Measurements from ENCODE around the gene KRTAP19-4.
"Not testable (repeated sequence)": the region's sequence is repeated elsewhere in the genome, so short reads cannot be mapped to it uniquely, and the experiment has no call there.

The KRTAP19-4 gene

GRCh38 chr21:30497065-30497464 lies at the start of gene KRTAP19-4:
TSS of gene KRTAP19-4 (minus strand) at chr21:30497165. CDS start at chr21:30497110, 55 bp downstream.
- TF ChIP-seq CTCF (IDR thresholded peaks at IDR 0.05; ENCODE audit: control insufficient read depth, insufficient read depth, low read depth, low read length, missing control alignments): no peak
- H3K4me3 ChIP-seq (ENCODE audit: control insufficient read depth, low read depth, low read length): no peak within 1 kb of the TSS
- no peak for DNase-seq (ENCODE audit: low read depth)

- H3K4me3 ChIP-seq (ENCODE audit: control insufficient read depth, low read depth, low read length): no peak within 1 kb of the TSS
- no peak for TF ChIP-seq CTCF (IDR thresholded peaks at IDR 0.05; ENCODE audit: control insufficient read depth, insufficient read depth, low read depth, low read length, missing control alignments)
- no peak for DNase-seq (ENCODE audit: low read depth)
Measured at GRCh38 chr21:30541764-30542163, 44.8 kb upstream of the KRTAP19-4 start, which contains the start of gene KRTAP19-6. TSS of gene KRTAP19-6 (minus strand) at chr21:30541864. CDS start at chr21:30541833, 31 bp downstream.

- H3K4me3 ChIP-seq (ENCODE audit: control insufficient read depth, low read depth, low read length): no peak overlapping the region
- DNase-seq (ENCODE audit: low read depth): no peak
- TF ChIP-seq CTCF (IDR thresholded peaks at IDR 0.05; ENCODE audit: control insufficient read depth, insufficient read depth, low read depth, low read length, missing control alignments): no peak
Measured at GRCh38 chr21:30518876-30519275, 21.9 kb upstream of the KRTAP19-4 start.

GRCh38 chr21:30515681-30516080 lies 18.7 kb upstream of the KRTAP19-4 start:
- no peak overlapping the region for H3K4me3 ChIP-seq (ENCODE audit: control insufficient read depth, low read depth, low read length)
- DNase-seq (ENCODE audit: low read depth): no peak
- no peak for TF ChIP-seq CTCF (IDR thresholded peaks at IDR 0.05; ENCODE audit: control insufficient read depth, insufficient read depth, low read depth, low read length, missing control alignments)

GRCh38 chr21:30505621-30506205 lies 8.7 kb upstream of the KRTAP19-4 start:
- H3K4me3 ChIP-seq (ENCODE audit: control insufficient read depth, low read depth, low read length); DNase-seq (ENCODE audit: low read depth): not testable (repeated sequence)

GRCh38 chr21:30502041-30502440 lies 5.1 kb upstream of the KRTAP19-4 start, which contains the start of gene KRTAP19-5:
TSS of gene KRTAP19-5 (minus strand) at chr21:30502141. CDS start at chr21:30502090, 51 bp downstream.
- TF ChIP-seq CTCF (IDR thresholded peaks at IDR 0.05; ENCODE audit: control insufficient read depth, insufficient read depth, low read depth, low read length, missing control alignments): no peak
- H3K4me3 ChIP-seq (ENCODE audit: control insufficient read depth, low read depth, low read length): no peak within 1 kb of the TSS
- DNase-seq (ENCODE audit: low read depth): no peak

- no peak within 1 kb of the TSS for H3K4me3 ChIP-seq (ENCODE audit: control insufficient read depth, low read depth, low read length)
- no peak for DNase-seq (ENCODE audit: low read depth)
- TF ChIP-seq CTCF (IDR thresholded peaks at IDR 0.05; ENCODE audit: control insufficient read depth, insufficient read depth, low read depth, low read length, missing control alignments): no peak
Measured at GRCh38 chr21:30491963-30492428, 5.0 kb downstream of the KRTAP19-4 start, which contains the start of gene KRTAP19-3. TSS of gene KRTAP19-3 (minus strand) at chr21:30492013. CDS start at chr21:30491957, 56 bp downstream.
